HG02798 (cell line): ENCODE data around the gene MARCHF7.

Experiments used
- ATAC-seq: cut with Tn5 transposase; IDR thresholded peaks from one replicate; pipeline ENCODE4 v1.9.1; 2021; ENCODE audit warnings: mild to moderate bottlenecking; ENCODE audit not compliant: unreplicated experiment, poor library complexity

MARCHF7 gene

GRCh38 chr2:159758239-159758638, 45.9 kb downstream of the MARCHF7 start:
- no peak for ATAC-seq

- ATAC-seq, result no peak
Observed at GRCh38 chr2:159758686-159759085, 46.4 kb downstream of the MARCHF7 start.

GRCh38 chr2:159759577-159759976, 47.3 kb downstream of the MARCHF7 start:
- no peak for ATAC-seq

GRCh38 chr2:159760326-159760725, 48.0 kb downstream of the MARCHF7 start:
- ATAC-seq, result no peak

GRCh38 chr2:159762075-159762474, 49.8 kb downstream of the MARCHF7 start:
- no peak for ATAC-seq
